K562 (cell line): ENCODE data around the gene PHB1. TPM values are rescaled to one million over a fixed set of nuclear protein-coding genes. Genes with fewer than 3 reads are reported as not detected.

Experiments
- BRF1 ChIP-seq: IDR thresholded peaks from 3 replicates; pipeline ENCODE4 v1.6.1; 2011; ENCODE audit warnings: borderline replicate concordance, mild to moderate bottlenecking; ENCODE audit not compliant: insufficient read length; ENCODE audit errors: extremely low read depth
- EGR1 ChIP-seq: fragments of 450-650 bp; conservative IDR thresholded peaks from 2 replicates; pipeline ENCODE4 v1.6.1; 2017; ENCODE audit warnings: mild to moderate bottlenecking
- ETS2 ChIP-seq: IDR thresholded peaks from 2 replicates; pipeline ENCODE4 v1.6.1; 2016; ENCODE audit warnings: borderline replicate concordance, missing genetic modification characterization, mild to moderate bottlenecking, moderate library complexity, missing compliant biosample characterization; ENCODE audit not compliant: poor library complexity, severe bottlenecking
- KHSRP ChIP-seq: fragments of 450-650 bp; IDR thresholded peaks from 2 replicates; pipeline ENCODE4 v1.6.1; 2017
- KLF1 ChIP-seq: fragments of 450-650 bp; IDR thresholded peaks from 2 replicates; pipeline ENCODE4 v1.6.1; 2016; ENCODE audit warnings: missing genetic modification characterization, missing compliant biosample characterization
- LEF1 ChIP-seq: fragments of 450-650 bp; IDR thresholded peaks from 2 replicates; pipeline ENCODE4 v1.6.1; 2016; ENCODE audit warnings: mild to moderate bottlenecking
- MBD2 ChIP-seq: sonication (generic); IDR thresholded peaks from 2 replicates; pipeline ENCODE4 v1.6.1; 2016; ENCODE audit warnings: low read depth, borderline replicate concordance
- MTF1 ChIP-seq: fragments of 250-450 bp; sonication (Bioruptor Pico); IDR thresholded peaks from 2 replicates; pipeline ENCODE4 v1.9.0; 2021; ENCODE audit warnings: moderate library complexity, mild to moderate bottlenecking, inconsistent platforms, borderline replicate concordance
- NR2F6 ChIP-seq: fragments of 450-650 bp; formaldehyde crosslinking; IDR thresholded peaks from 2 replicates; pipeline ENCODE4 v1.4.0; 2020; ENCODE audit warnings: mild to moderate bottlenecking
- RBBP5 ChIP-seq: fragments of 200-600 bp; sonication (generic); IDR thresholded peaks from 2 replicates; pipeline ENCODE4 v1.6.1; 2012; ENCODE audit warnings: borderline replicate concordance, mild to moderate bottlenecking, low read length, control low read depth, inconsistent platforms; ENCODE audit not compliant: insufficient read depth, poor library complexity, severe bottlenecking
- RFX7 ChIP-seq: fragments of 250-450 bp; sonication (Bioruptor Pico); IDR thresholded peaks from 2 replicates; pipeline ENCODE4 v1.5.1; 2021; ENCODE audit warnings: mild to moderate bottlenecking
- SAFB ChIP-seq: fragments of 200-400 bp; formaldehyde crosslinking; IDR thresholded peaks from 2 replicates; pipeline ENCODE4 v1.6.1; 2017; ENCODE audit warnings: low read depth, low read length, borderline replicate concordance
- SNRNP70 ChIP-seq: fragments of 200-400 bp; formaldehyde crosslinking; optimal IDR thresholded peaks from 2 replicates; pipeline ENCODE3; 2017; ENCODE audit warnings: low read depth, low read length
- TCF3 ChIP-seq: sonication (generic); formaldehyde crosslinking; IDR thresholded peaks from 2 replicates; pipeline ENCODE4 v1.4.0; 2020; ENCODE audit warnings: mild to moderate bottlenecking, missing genetic modification reagents
- XRCC3 ChIP-seq: fragments of 450-650 bp; IDR thresholded peaks from 2 replicates; pipeline ENCODE4 v1.6.1; 2017; ENCODE audit warnings: mild to moderate bottlenecking, moderate library complexity
- ZEB2 ChIP-seq: fragments of 450-650 bp; IDR thresholded peaks from 2 replicates; pipeline ENCODE4 v1.6.1; 2016
- ZNF165 ChIP-seq: fragments of 250-450 bp; sonication (Bioruptor Pico); IDR thresholded peaks from 2 replicates; pipeline ENCODE4 v1.4.0; 2020; ENCODE audit warnings: borderline replicate concordance
- ZNF23 ChIP-seq: fragments of 250-450 bp; sonication (Bioruptor Pico); IDR thresholded peaks from 2 replicates; pipeline ENCODE4 v1.4.0; 2020; ENCODE audit warnings: mild to moderate bottlenecking
- ZNF354B ChIP-seq: fragments of 250-450 bp; sonication (Bioruptor Pico); IDR thresholded peaks from 2 replicates; pipeline ENCODE4 v1.4.0; 2020
- polyA plus RNA-seq, 8 experiments: library from polyadenylated mRNA; depleted of rRNA in 4 of 8; stranded (reverse) in 5 of 8; unstranded in 3 of 8; fragments of >200 nt; fragmentation: Nextera tagmentation in 2 of 8; fragmentation: Illumina TruSeq in 1 of 8; extraction: Ambion mirVana in 2 of 8; extraction: Trizol in 1 of 8; gene quantifications; 2 replicates each; pipeline versions ENCODE4 v1.2.1 to v1.2.3, GENCODE V29; 2011 to 2014; ENCODE audit warnings: inconsistent platforms in 1 of 8, missing spikeins in 1 of 8
- total RNA-seq, 7 experiments: library from RNA; depleted of rRNA in 6 of 7; stranded (reverse); fragments of >200 nt in 6 of 7; fragmentation: Illumina TruSeq in 2 of 7; extraction: Trizol in 2 of 7; gene quantifications; 2 replicates each; pipeline versions ENCODE4 v1.2.1 to v1.2.3, GENCODE V29; 2011 to 2021; ENCODE audit warnings: low replicate concordance in 1 of 7
- TF ChIP-seq, protein P1 (sequence below): fragments of 450-650 bp; IDR thresholded peaks from 2 replicates; pipeline ENCODE4 v1.6.1; 2016; ENCODE audit warnings: mild to moderate bottlenecking
- TF ChIP-seq, protein P2 (sequence below): fragments of 150-350 bp; conservative IDR thresholded peaks from 2 replicates; pipeline ENCODE4 v1.6.1; 2014; ENCODE audit warnings: low read length
- TF ChIP-seq, protein P3 (sequence below): fragments of 250-450 bp; sonication (Bioruptor Pico); IDR thresholded peaks from 2 replicates; pipeline ENCODE4 v1.8.0; 2021; ENCODE audit warnings: borderline replicate concordance, mild to moderate bottlenecking, moderate library complexity; ENCODE audit not compliant: poor library complexity, severe bottlenecking
- TF ChIP-seq, protein P4 (sequence below): fragments of 250-450 bp; sonication (Bioruptor Pico); IDR thresholded peaks from 2 replicates; pipeline ENCODE4 v1.4.0; 2020; ENCODE audit warnings: borderline replicate concordance

The PHB1 gene
- total and polyA plus RNA-seq, 9 of the 15 experiments (the other 6 are each of a cell fraction or from before 2014, with no cell fraction given) = 191 to 818 (median 349) TPM

DNA sequence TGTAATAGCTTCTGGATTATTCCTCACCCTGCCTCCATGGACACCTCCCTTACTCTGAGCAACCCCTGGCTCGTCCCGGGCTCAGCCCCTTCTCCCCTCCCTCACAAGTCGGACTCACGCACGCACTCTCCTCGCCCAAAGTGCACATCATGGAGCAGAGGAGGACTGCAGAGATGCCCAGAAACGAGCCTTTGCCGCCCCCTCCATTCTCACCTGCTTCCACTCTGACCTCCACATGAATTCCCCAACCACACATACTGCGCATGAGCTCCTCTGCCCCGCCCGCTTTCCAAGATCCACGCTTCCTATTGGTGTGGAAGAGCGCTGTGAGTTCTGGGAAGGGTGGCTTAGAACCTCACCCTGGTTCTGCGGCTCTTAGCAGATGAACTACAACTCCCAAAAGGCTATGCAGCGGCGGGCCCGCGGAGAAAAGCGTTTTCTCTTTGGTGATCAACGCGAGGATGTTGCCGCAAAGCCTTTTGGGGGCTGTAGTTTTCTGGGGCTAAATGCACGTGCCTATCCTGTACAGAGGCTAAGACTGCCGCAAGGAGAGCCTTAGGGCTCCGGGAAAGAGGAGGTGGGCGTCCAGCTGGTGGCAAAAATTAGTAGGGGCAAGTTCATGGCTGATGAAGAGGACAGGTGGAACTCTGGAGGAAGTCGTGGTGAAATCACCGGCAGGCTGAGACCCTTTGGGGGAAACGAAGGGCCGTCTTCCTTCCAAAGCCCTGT is at the start of gene PHB1 (continued):
- no peak for TF ChIP-seq RBBP5
- no peak for TF ChIP-seq BRF1
- TF ChIP-seq ZNF23 = no peak
- no peak for TF ChIP-seq TCF3
- TF ChIP-seq SNRNP70 = no peak
- no peak for TF ChIP-seq LEF1
- no peak for TF ChIP-seq ZNF165 (CRISPR knock-in tag)
- TF ChIP-seq KHSRP = no peak
- no peak for TF ChIP-seq KLF1 (tag)
- TF ChIP-seq MBD2 = peak; percentile 100
- TF ChIP-seq NR2F6 = no peak
- TF ChIP-seq, protein P1, sequence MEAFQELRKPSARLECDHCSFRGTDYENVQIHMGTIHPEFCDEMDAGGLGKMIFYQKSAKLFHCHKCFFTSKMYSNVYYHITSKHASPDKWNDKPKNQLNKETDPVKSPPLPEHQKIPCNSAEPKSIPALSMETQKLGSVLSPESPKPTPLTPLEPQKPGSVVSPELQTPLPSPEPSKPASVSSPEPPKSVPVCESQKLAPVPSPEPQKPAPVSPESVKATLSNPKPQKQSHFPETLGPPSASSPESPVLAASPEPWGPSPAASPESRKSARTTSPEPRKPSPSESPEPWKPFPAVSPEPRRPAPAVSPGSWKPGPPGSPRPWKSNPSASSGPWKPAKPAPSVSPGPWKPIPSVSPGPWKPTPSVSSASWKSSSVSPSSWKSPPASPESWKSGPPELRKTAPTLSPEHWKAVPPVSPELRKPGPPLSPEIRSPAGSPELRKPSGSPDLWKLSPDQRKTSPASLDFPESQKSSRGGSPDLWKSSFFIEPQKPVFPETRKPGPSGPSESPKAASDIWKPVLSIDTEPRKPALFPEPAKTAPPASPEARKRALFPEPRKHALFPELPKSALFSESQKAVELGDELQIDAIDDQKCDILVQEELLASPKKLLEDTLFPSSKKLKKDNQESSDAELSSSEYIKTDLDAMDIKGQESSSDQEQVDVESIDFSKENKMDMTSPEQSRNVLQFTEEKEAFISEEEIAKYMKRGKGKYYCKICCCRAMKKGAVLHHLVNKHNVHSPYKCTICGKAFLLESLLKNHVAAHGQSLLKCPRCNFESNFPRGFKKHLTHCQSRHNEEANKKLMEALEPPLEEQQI = no peak
- TF ChIP-seq EGR1 = peak; percentile 63
- TF ChIP-seq SAFB = no peak
- TF ChIP-seq ZEB2 = no peak
- no peak for TF ChIP-seq RFX7
- TF ChIP-seq, protein P2, sequence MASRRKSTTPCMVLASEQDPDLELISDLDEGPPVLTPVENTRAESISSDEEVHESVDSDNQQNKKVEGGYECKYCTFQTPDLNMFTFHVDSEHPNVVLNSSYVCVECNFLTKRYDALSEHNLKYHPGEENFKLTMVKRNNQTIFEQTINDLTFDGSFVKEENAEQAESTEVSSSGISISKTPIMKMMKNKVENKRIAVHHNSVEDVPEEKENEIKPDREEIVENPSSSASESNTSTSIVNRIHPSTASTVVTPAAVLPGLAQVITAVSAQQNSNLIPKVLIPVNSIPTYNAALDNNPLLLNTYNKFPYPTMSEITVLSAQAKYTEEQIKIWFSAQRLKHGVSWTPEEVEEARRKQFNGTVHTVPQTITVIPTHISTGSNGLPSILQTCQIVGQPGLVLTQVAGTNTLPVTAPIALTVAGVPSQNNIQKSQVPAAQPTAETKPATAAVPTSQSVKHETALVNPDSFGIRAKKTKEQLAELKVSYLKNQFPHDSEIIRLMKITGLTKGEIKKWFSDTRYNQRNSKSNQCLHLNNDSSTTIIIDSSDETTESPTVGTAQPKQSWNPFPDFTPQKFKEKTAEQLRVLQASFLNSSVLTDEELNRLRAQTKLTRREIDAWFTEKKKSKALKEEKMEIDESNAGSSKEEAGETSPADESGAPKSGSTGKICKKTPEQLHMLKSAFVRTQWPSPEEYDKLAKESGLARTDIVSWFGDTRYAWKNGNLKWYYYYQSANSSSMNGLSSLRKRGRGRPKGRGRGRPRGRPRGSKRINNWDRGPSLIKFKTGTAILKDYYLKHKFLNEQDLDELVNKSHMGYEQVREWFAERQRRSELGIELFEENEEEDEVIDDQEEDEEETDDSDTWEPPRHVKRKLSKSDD = 0 out of 2 replicates have a peak, but pooled peaks have one; percentile 16
- no peak for TF ChIP-seq ZNF354B
- TF ChIP-seq ETS2 (tag) = no peak
- TF ChIP-seq, protein P3, sequence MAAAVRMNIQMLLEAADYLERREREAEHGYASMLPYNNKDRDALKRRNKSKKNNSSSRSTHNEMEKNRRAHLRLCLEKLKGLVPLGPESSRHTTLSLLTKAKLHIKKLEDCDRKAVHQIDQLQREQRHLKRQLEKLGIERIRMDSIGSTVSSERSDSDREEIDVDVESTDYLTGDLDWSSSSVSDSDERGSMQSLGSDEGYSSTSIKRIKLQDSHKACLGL (CRISPR knock-in tag) = no peak
- TF ChIP-seq, protein P4, sequence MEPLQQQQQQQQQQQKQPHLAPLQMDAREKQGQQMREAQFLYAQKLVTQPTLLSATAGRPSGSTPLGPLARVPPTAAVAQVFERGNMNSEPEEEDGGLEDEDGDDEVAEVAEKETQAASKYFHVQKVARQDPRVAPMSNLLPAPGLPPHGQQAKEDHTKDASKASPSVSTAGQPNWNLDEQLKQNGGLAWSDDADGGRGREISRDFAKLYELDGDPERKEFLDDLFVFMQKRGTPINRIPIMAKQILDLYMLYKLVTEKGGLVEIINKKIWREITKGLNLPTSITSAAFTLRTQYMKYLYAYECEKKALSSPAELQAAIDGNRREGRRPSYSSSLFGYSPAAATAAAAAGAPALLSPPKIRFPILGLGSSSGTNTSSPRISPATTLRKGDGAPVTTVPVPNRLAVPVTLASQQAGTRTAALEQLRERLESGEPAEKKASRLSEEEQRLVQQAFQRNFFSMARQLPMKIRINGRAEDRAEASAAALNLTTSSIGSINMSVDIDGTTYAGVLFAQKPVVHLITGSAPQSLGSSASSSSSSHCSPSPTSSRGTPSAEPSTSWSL (CRISPR knock-in tag) = no peak
- no peak for TF ChIP-seq MTF1 (CRISPR knock-in tag)
- TF ChIP-seq XRCC3 = no peak
